IMR-90 (cell line): Measurements from ENCODE around the gene SLC19A1.

ENCODE experiments used
- BHLHE40 ChIP-seq: fragments of 150-350 bp; IDR thresholded peaks from 2 replicates; pipeline ENCODE4 v1.6.1; 2016; ENCODE audit warnings: mild to moderate bottlenecking, low read depth, low read length
- CEBPB ChIP-seq: IDR thresholded peaks from 2 replicates; pipeline ENCODE4 v1.6.1; 2012; ENCODE audit warnings: low read depth, low read length, improper control_type of control experiment
- ELK1 ChIP-seq: fragments of 150-350 bp; IDR thresholded peaks from 2 replicates; pipeline ENCODE4 v1.6.1; 2016; ENCODE audit warnings: low read depth, mild to moderate bottlenecking, low read length, moderate library complexity, borderline replicate concordance
- FOS ChIP-seq: fragments of 150-350 bp; IDR thresholded peaks from 2 replicates; pipeline ENCODE4 v1.6.1; 2016; ENCODE audit warnings: low read depth, low read length
- MAFK ChIP-seq: IDR thresholded peaks from 2 replicates; pipeline ENCODE4 v1.6.1; 2012; ENCODE audit warnings: low read depth, low read length, improper control_type of control experiment
- MAZ ChIP-seq: IDR thresholded peaks from 2 replicates; pipeline ENCODE4 v1.6.1; 2012; ENCODE audit warnings: low read depth, mild to moderate bottlenecking, low read length, improper control_type of control experiment, moderate library complexity, borderline replicate concordance
- POLR2A ChIP-seq: IDR thresholded peaks from 2 replicates; pipeline ENCODE4 v1.6.1; 2012; ENCODE audit warnings: mild to moderate bottlenecking, low read depth, low read length
- RFX5 ChIP-seq: IDR thresholded peaks from 2 replicates; pipeline ENCODE4 v1.8.0; 2012; ENCODE audit warnings: low read depth, mild to moderate bottlenecking, low read length, moderate library complexity
- TF ChIP-seq, protein P1 (sequence below): conservative IDR thresholded peaks from 2 replicates; pipeline ENCODE4 v1.5.1; 2012; ENCODE audit warnings: mild to moderate bottlenecking, low read depth, low read length, improper control_type of control experiment

DNA sequence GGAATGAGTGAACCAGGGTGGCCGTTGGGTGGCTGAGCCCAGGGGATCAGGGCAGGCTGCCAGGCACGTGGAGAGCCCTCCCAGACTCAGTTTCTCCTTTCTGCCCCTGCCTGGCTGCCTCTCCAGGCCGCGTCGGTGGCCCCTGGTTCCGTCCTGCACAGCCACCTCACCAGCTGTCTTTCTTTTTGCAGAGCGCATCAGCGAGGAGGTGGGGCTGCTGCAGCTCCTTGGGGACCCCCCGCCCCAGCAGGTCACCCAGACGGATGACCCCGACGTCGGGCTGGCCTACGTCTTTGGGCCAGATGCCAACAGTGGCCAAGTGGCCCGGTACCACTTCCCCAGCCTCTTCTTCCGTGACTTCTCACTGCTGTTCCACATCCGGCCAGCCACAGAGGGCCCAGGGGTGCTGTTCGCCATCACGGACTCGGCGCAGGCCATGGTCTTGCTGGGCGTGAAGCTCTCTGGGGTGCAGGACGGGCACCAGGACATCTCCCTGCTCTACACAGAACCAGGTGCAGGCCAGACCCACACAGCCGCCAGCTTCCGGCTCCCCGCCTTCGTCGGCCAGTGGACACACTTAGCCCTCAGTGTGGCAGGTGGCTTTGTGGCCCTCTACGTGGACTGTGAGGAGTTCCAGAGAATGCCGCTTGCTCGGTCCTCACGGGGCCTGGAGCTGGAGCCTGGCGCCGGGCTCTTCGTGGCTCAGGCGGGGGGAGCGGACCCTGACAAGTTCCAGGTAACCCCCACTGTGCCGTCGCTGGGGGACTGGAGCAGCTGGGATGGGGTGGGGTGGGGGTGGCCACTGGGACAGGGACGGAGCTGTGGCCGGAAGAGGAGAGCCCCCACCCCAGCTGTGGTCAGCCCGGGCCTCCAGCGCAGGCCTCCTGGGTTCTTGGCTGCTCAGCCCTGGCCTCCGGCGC lies 73.9 kb downstream of the SLC19A1 start:
- TF ChIP-seq, protein P1, sequence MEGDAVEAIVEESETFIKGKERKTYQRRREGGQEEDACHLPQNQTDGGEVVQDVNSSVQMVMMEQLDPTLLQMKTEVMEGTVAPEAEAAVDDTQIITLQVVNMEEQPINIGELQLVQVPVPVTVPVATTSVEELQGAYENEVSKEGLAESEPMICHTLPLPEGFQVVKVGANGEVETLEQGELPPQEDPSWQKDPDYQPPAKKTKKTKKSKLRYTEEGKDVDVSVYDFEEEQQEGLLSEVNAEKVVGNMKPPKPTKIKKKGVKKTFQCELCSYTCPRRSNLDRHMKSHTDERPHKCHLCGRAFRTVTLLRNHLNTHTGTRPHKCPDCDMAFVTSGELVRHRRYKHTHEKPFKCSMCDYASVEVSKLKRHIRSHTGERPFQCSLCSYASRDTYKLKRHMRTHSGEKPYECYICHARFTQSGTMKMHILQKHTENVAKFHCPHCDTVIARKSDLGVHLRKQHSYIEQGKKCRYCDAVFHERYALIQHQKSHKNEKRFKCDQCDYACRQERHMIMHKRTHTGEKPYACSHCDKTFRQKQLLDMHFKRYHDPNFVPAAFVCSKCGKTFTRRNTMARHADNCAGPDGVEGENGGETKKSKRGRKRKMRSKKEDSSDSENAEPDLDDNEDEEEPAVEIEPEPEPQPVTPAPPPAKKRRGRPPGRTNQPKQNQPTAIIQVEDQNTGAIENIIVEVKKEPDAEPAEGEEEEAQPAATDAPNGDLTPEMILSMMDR, result no peak
- TF ChIP-seq POLR2A, result no peak
- no peak for TF ChIP-seq RFX5
- no peak for TF ChIP-seq MAZ
- no peak for TF ChIP-seq MAFK
- no peak for TF ChIP-seq FOS
- TF ChIP-seq ELK1, result no peak
- no peak for TF ChIP-seq BHLHE40
- TF ChIP-seq CEBPB, result no peak
